ENCODE measurements around the gene MED27. TPM values are rescaled to one million over a fixed set of nuclear protein-coding genes. Genes with fewer than 3 reads are reported as not detected.

Gene MED27
- polyA plus RNA-seq, 4 donors = 10.8 to 17.8 (median 11.0) TPM

DNA sequence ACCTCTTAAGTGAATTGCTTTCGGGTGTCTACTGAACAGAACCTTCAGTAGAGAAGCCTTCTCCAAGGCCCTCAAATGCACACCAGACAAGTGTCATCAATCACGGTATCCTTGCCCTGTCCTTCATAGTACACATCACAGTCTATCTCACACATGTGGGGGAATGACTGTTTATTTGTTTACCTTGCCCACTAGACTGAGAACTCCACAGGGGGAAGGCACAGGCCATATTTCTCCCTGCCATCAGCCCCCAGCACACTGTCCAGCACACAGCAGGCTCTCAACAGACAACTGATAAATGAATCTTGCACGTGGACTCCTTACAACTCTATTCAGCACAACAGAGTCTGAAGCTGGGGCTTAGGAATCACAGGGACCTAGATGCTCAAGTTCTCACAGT lies 128.5 kb downstream of the MED27 start:
- Histone ChIP-seq H3K36me3 (ENCODE audit: control insufficient read depth in 3 of 3, insufficient read depth in 2 of 3, low read depth in 1 of 3, low read length in 3 of 3) (no peaks in the 10 kb centered on the region), H3K4me3 (ENCODE audit: low read depth in 1 of 3, low read length in 3 of 3) (no peak overlapping the region), H3K27me3 (ENCODE audit: control insufficient read depth in 3 of 3, insufficient read depth in 3 of 3, low read length in 3 of 3) (no peaks in the 10 kb centered on the region), H3K9me3 (ENCODE audit: control insufficient read depth in 2 of 2, insufficient read depth in 1 of 2, low read depth in 1 of 2, low read length in 1 of 2) (no peaks in the 10 kb centered on the region), H3K4me1 (ENCODE audit: control insufficient read depth in 3 of 3, insufficient read depth in 2 of 3, low read depth in 1 of 3, low read length in 2 of 3) (no peaks in the 10 kb centered on the region), H3K27ac (ENCODE audit: low read depth in 1 of 3, low read length in 2 of 3) (no peak overlapping the region)
- 85 to 94% (median 93%) methylated on average over 3 of the region's 3 CpGs for WGBS, 3 donors
- FAIRE-seq = no peak
- no peak for DNase-seq

DNA sequence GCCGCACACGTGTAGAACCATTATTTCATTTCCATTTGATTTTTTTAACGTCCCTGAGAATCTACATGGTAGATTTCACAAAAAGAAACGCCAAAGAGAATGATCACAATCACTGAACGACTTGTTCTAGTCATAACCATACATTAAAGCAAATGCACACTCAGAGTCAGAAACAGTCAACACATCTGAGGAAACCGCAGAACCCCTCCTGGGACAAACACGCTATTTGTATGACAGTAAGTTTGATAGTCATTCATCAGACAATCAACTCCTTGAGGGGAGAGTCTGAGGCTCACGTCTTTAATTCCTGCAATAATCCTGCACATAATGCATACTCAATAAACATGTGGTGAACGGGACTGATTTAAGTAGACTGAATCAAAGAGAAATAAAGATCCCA lies 129.2 kb downstream of the MED27 start:
- Histone ChIP-seq H3K9me3 (ENCODE audit: control insufficient read depth in 2 of 2, insufficient read depth in 1 of 2, low read depth in 1 of 2, low read length in 1 of 2) (no peaks in the 10 kb centered on the region), H3K4me1 (ENCODE audit: control insufficient read depth in 3 of 3, insufficient read depth in 2 of 3, low read depth in 1 of 3, low read length in 2 of 3) (no peaks in the 10 kb centered on the region), H3K27ac (ENCODE audit: low read depth in 1 of 3, low read length in 2 of 3) (no peak overlapping the region), H3K4me3 (ENCODE audit: low read depth in 1 of 3, low read length in 3 of 3) (no peak overlapping the region), H3K27me3 (ENCODE audit: control insufficient read depth in 3 of 3, insufficient read depth in 3 of 3, low read length in 3 of 3) (no peaks in the 10 kb centered on the region), H3K36me3 (ENCODE audit: control insufficient read depth in 3 of 3, insufficient read depth in 2 of 3, low read depth in 1 of 3, low read length in 3 of 3) (peaks cover 0 to 2% (median 0%) of the 10 kb centered on the region in 3 donors)
- DNase-seq = no peak
- WGBS, 3 donors = 72 to 86% (median 82%) methylated on average over 9 of the region's 9 CpGs
- no peak for FAIRE-seq

DNA sequence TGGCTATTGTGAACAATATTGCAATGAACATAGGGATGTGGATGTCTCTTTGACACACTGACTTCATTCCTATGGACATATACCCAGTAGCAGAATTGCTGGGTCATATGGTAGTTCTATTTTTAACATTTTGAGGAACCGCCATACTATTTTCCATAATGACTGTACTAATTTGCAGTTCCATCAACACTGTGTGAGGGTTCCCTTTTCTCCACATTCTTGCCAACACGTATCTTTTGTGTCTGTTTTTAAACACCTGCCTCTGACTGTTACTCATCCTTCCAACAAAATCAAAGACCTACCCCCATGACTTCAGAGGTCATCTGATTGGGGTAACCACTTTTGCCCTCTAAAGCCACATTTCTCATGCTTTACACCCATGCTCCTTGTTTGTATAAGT lies 133.5 kb downstream of the MED27 start:
- Histone ChIP-seq H3K4me1 (ENCODE audit: control insufficient read depth in 3 of 3, insufficient read depth in 2 of 3, low read depth in 1 of 3, low read length in 2 of 3) (no peaks in the 10 kb centered on the region), H3K36me3 (ENCODE audit: control insufficient read depth in 3 of 3, insufficient read depth in 2 of 3, low read depth in 1 of 3, low read length in 3 of 3) (peaks cover 0 to 2% (median 0%) of the 10 kb centered on the region in 3 donors), H3K27me3 (ENCODE audit: control insufficient read depth in 3 of 3, insufficient read depth in 3 of 3, low read length in 3 of 3) (no peaks in the 10 kb centered on the region), H3K9me3 (ENCODE audit: control insufficient read depth in 2 of 2, insufficient read depth in 1 of 2, low read depth in 1 of 2, low read length in 1 of 2) (no peaks in the 10 kb centered on the region), H3K4me3 (ENCODE audit: low read depth in 1 of 3, low read length in 3 of 3) (no peak overlapping the region), H3K27ac (ENCODE audit: low read depth in 1 of 3, low read length in 2 of 3) (no peak overlapping the region)
- no peak for FAIRE-seq
- no peak for DNase-seq
- WGBS, 3 donors = 90 to 92% (median 90%) methylated on average over 2 of the region's 2 CpGs

DNA sequence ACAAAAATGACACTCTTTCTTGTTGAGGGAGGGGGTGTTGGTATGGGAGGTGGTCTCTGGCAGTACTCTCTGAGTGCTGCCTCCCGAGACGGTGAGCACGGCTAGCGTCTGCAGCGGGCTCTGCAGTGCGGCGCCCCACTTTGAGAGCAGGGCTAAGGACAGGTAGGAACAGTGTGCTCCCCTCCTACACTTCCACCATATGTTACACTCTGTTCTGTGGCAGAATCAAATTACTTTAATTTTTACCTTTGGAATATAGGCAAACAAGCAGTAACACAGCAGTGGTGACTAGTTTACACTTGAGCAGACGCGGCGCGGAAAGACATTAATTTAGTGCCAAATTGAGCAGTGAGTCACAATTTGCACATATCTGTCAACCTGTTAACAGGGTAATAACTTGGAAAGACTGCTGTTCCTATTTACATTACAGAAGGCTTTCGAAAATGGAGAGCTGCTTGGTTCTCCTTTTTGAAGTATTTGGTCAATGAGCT lies 136.3 kb downstream of the MED27 start:
- H3K36me3 ChIP-seq (ENCODE audit: control insufficient read depth in 3 of 3, insufficient read depth in 2 of 3, low read depth in 1 of 3, low read length in 3 of 3) = peaks cover 0 to 4% (median 0%) of the 10 kb centered on the region in 3 donors
- no peaks in the 10 kb centered on the region for H3K9me3 ChIP-seq (ENCODE audit: control insufficient read depth in 2 of 2, insufficient read depth in 1 of 2, low read depth in 1 of 2, low read length in 1 of 2)
- no peaks in the 10 kb centered on the region for H3K27me3 ChIP-seq (ENCODE audit: control insufficient read depth in 3 of 3, insufficient read depth in 3 of 3, low read length in 3 of 3)
- no peaks in the 10 kb centered on the region for H3K4me1 ChIP-seq (ENCODE audit: control insufficient read depth in 3 of 3, insufficient read depth in 2 of 3, low read depth in 1 of 3, low read length in 2 of 3)
- 94 to 96% (median 95%) methylated on average over 12 of the region's 12 CpGs for WGBS, 3 donors
- no peak overlapping the region for H3K27ac ChIP-seq (ENCODE audit: low read depth in 1 of 3, low read length in 2 of 3)
- FAIRE-seq (no peak), DNase-seq (no peak)
- H3K4me3 ChIP-seq (ENCODE audit: low read depth in 1 of 3, low read length in 3 of 3) = no peak overlapping the region

DNA sequence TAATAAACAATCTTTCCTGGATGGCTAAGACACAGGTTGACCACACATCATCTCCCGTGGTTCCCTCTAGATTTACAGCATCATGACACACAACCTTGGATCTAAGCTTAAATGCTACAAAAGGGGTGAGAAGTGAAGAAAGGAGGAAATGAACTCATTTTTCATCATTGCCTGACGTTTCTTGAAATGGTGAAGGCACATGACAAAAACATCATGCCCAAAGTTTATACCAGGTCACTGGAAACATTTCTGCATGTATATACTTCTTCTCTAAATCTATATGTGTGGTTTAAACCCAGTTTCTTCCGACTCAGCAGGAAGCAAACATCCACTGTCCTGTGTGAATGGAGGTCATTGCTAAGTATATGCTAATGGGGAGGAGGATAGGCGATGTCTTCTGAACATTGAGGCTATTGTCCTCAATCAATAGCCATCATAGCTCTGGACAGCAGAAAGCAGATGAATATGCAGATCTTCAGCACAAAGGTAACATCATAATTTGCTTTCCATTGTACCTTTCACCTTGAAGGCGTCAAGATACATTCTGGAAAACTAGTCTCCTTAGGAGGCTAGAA lies 137.4 kb downstream of the MED27 start:
- no peak for FAIRE-seq
- Histone ChIP-seq H3K4me1 (ENCODE audit: control insufficient read depth in 3 of 3, insufficient read depth in 2 of 3, low read depth in 1 of 3, low read length in 2 of 3) (no peaks in the 10 kb centered on the region), H3K9me3 (ENCODE audit: control insufficient read depth in 2 of 2, insufficient read depth in 1 of 2, low read depth in 1 of 2, low read length in 1 of 2) (no peaks in the 10 kb centered on the region), H3K36me3 (ENCODE audit: control insufficient read depth in 3 of 3, insufficient read depth in 2 of 3, low read depth in 1 of 3, low read length in 3 of 3) (peaks cover 0 to 4% (median 0%) of the 10 kb centered on the region in 3 donors), H3K27ac (ENCODE audit: low read depth in 1 of 3, low read length in 2 of 3) (no peak overlapping the region), H3K4me3 (ENCODE audit: low read depth in 1 of 3, low read length in 3 of 3) (no peak overlapping the region), H3K27me3 (ENCODE audit: control insufficient read depth in 3 of 3, insufficient read depth in 3 of 3, low read length in 3 of 3) (no peaks in the 10 kb centered on the region)
- 82 to 94% (median 94%) methylated on average over 5 of the region's 5 CpGs for WGBS, 3 donors
- DNase-seq = no peak

DNA sequence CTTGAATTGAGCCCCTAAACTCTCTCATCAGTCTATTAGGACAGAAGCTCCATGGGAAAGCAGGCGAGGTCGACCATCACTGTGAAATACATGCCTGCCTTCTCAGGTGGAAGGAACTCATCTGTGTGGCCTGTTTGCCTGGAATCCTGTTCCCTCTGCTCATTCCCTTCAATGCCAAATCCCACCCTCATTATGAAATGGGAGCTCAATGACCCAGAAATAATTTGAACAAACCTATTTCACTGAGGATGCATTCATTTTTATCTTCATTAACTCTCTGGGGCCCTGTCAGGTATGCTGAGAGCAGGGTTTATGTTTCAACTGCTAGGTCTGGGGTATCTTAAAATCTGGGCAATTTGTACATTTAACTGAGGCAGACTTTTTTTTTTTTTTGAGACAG lies 142.2 kb downstream of the MED27 start:
- Histone ChIP-seq H3K27me3 (ENCODE audit: control insufficient read depth in 3 of 3, insufficient read depth in 3 of 3, low read length in 3 of 3) (no peaks in the 10 kb centered on the region), H3K4me3 (ENCODE audit: low read depth in 1 of 3, low read length in 3 of 3) (no peak overlapping the region), H3K9me3 (ENCODE audit: control insufficient read depth in 2 of 2, insufficient read depth in 1 of 2, low read depth in 1 of 2, low read length in 1 of 2) (no peaks in the 10 kb centered on the region), H3K36me3 (ENCODE audit: control insufficient read depth in 3 of 3, insufficient read depth in 2 of 3, low read depth in 1 of 3, low read length in 3 of 3) (peaks cover 0 to 2% (median 0%) of the 10 kb centered on the region in 3 donors), H3K4me1 (ENCODE audit: control insufficient read depth in 3 of 3, insufficient read depth in 2 of 3, low read depth in 1 of 3, low read length in 2 of 3) (no peaks in the 10 kb centered on the region), H3K27ac (ENCODE audit: low read depth in 1 of 3, low read length in 2 of 3) (no peak overlapping the region)
- DNase-seq (no peak), FAIRE-seq (no peak)
- 94 to 98% (median 94%) methylated on average over 2 of the region's 2 CpGs for WGBS, 3 donors

DNA sequence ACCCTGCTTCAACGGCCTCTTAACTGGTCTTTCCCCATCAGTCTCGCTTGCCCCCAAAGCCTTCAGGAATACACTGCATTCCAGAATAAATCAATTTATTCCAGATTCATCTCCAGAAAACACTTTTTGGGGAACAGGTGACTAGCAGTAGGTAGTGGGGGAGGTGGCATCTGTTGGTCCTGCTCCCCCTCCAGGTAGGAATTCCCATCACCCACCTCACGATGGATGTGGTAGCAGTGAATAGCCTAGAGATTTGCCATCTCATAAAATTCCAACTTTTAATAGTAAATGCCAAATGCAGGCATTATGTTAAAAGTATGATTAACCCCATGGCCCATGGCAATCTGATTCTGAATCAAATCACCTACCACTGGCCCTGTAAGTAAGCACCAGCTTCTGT lies 142.7 kb downstream of the MED27 start:
- FAIRE-seq (no peak), DNase-seq (no peak)
- no peaks in the 10 kb centered on the region for H3K27me3 ChIP-seq (ENCODE audit: control insufficient read depth in 3 of 3, insufficient read depth in 3 of 3, low read length in 3 of 3)
- 95 to 99% (median 97%) methylated on average over 3 of the region's 3 CpGs for WGBS, 3 donors
- peaks cover 0 to 2% (median 0%) of the 10 kb centered on the region in 3 donors for H3K36me3 ChIP-seq (ENCODE audit: control insufficient read depth in 3 of 3, insufficient read depth in 2 of 3, low read depth in 1 of 3, low read length in 3 of 3)
- no peaks in the 10 kb centered on the region for H3K4me1 ChIP-seq (ENCODE audit: control insufficient read depth in 3 of 3, insufficient read depth in 2 of 3, low read depth in 1 of 3, low read length in 2 of 3)
- no peaks in the 10 kb centered on the region for H3K9me3 ChIP-seq (ENCODE audit: control insufficient read depth in 2 of 2, insufficient read depth in 1 of 2, low read depth in 1 of 2, low read length in 1 of 2)
- no peak overlapping the region for H3K4me3 ChIP-seq (ENCODE audit: low read depth in 1 of 3, low read length in 3 of 3)
- no peak overlapping the region for H3K27ac ChIP-seq (ENCODE audit: low read depth in 1 of 3, low read length in 2 of 3)

DNA sequence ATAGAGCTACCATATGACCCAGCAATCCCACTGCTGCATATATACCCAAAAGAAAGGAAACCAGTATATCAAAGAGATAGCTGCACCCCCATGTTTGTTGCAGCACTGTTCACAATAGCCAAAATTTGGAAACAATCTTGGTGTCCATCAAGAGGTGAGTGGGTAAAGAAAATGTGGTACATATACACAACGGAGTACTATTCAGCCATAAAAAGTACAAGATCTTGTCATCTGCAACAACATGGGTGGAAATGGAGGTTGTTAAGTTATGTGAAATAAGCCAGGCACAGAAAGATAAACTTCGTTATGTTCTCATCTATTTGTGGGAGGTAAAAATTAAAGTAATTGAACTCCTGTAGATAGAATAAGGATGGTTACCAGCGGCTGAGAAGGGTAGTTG lies 145.0 kb downstream of the MED27 start:
- no peak for FAIRE-seq
- no peak for DNase-seq
- Histone ChIP-seq H3K36me3 (ENCODE audit: control insufficient read depth in 3 of 3, insufficient read depth in 2 of 3, low read depth in 1 of 3, low read length in 3 of 3) (peaks cover 0 to 4% (median 0%) of the 10 kb centered on the region in 3 donors), H3K9me3 (ENCODE audit: control insufficient read depth in 2 of 2, insufficient read depth in 1 of 2, low read depth in 1 of 2, low read length in 1 of 2) (no peaks in the 10 kb centered on the region), H3K4me3 (ENCODE audit: low read depth in 1 of 3, low read length in 3 of 3) (no peak overlapping the region), H3K27ac (ENCODE audit: low read depth in 1 of 3, low read length in 2 of 3) (no peak overlapping the region), H3K27me3 (ENCODE audit: control insufficient read depth in 3 of 3, insufficient read depth in 3 of 3, low read length in 3 of 3) (no peaks in the 10 kb centered on the region), H3K4me1 (ENCODE audit: control insufficient read depth in 3 of 3, insufficient read depth in 2 of 3, low read depth in 1 of 3, low read length in 2 of 3) (no peaks in the 10 kb centered on the region)
- 96 to 97% (median 96%) methylated on average over 3 of the region's 3 CpGs for WGBS, 3 donors

DNA sequence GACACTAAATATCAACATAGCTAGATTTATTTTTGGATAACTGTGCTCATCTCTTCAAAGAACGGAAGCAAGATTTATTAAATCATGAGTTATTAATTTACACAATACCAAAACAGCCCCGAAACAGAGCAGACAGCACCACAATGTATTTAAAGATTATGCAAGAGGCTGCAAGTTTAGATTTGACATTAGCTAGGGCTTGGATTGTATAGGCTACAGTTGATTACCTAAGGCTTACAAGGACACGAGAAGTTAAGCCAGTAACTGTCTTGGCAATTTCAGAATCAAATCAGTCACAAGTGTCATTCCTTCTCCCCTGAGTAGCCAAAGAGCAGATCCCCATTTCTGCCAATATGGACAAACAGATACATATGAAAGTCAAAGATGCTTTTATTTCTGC lies 152.6 kb downstream of the MED27 start:
- H3K27ac ChIP-seq (ENCODE audit: low read depth in 1 of 3, low read length in 2 of 3) = no peak overlapping the region
- H3K9me3 ChIP-seq (ENCODE audit: control insufficient read depth in 2 of 2, insufficient read depth in 1 of 2, low read depth in 1 of 2, low read length in 1 of 2) = no peaks in the 10 kb centered on the region
- DNase-seq = no peak
- no peak overlapping the region for H3K4me3 ChIP-seq (ENCODE audit: low read depth in 1 of 3, low read length in 3 of 3)
- no peak for FAIRE-seq
- H3K4me1 ChIP-seq (ENCODE audit: control insufficient read depth in 3 of 3, insufficient read depth in 2 of 3, low read depth in 1 of 3, low read length in 2 of 3) = no peaks in the 10 kb centered on the region
- no peaks in the 10 kb centered on the region for H3K27me3 ChIP-seq (ENCODE audit: control insufficient read depth in 3 of 3, insufficient read depth in 3 of 3, low read length in 3 of 3)
- peaks cover 0 to 9% (median 0%) of the 10 kb centered on the region in 3 donors for H3K36me3 ChIP-seq (ENCODE audit: control insufficient read depth in 3 of 3, insufficient read depth in 2 of 3, low read depth in 1 of 3, low read length in 3 of 3)
- WGBS, 3 donors = 74 to 89% (median 86%) methylated on average over 3 of the region's 3 CpGs

Measured in small intestine (tissue), 7 donors.